ENCODE measurements around the gene INIP.

INIP gene

GRCh38 chr9:112731971-112732370, 14.1 kb upstream of the INIP start:
- no peaks in the 10 kb centered on the region for H4K20me1 ChIP-seq (ENCODE audit: insufficient read depth, low read length, poor library complexity, severe bottlenecking)
- H2AFZ ChIP-seq (ENCODE audit: low read length) = no peak overlapping the region
- H3K4me2 ChIP-seq (ENCODE audit: low read depth, low read length, poor library complexity, severe bottlenecking) = no peak overlapping the region
- no peaks in the 10 kb centered on the region for H3K27me3 ChIP-seq (ENCODE audit: insufficient read depth, low read length, poor library complexity, severe bottlenecking)
- no peaks in the 10 kb centered on the region for H3K36me3 ChIP-seq (ENCODE audit: insufficient read depth, low read length)
- no peaks in the 10 kb centered on the region for H3K4me1 ChIP-seq (ENCODE audit: insufficient read depth, low read length, poor library complexity, severe bottlenecking)
- no peak overlapping the region for H3K9ac ChIP-seq (ENCODE audit: low read depth, low read length, poor library complexity, severe bottlenecking)
- TF ChIP-seq CTCF (conservative IDR thresholded peaks at IDR 0.05; ENCODE audit: low read length) = no peak
- no peaks in the 10 kb centered on the region for H3K79me2 ChIP-seq (ENCODE audit: insufficient read depth, low read length)
- no peaks in the 10 kb centered on the region for H3F3A ChIP-seq (ENCODE audit: low read depth)
- no peaks in the 10 kb centered on the region for H3K9me3 ChIP-seq (ENCODE audit: insufficient read depth, low read depth, low read length)
- no peak overlapping the region for H3K4me3 ChIP-seq (ENCODE audit: low read length, poor library complexity, severe bottlenecking)
- H3K9me2 ChIP-seq (replicated peaks; ENCODE audit: low read depth, low read length) = no peaks in the 10 kb centered on the region

- no peaks in the 10 kb centered on the region for H3K9me3 ChIP-seq (ENCODE audit: insufficient read depth, low read depth, low read length)
- H3K4me1 ChIP-seq (ENCODE audit: insufficient read depth, low read length, poor library complexity, severe bottlenecking) = no peaks in the 10 kb centered on the region
- no peaks in the 10 kb centered on the region for H4K20me1 ChIP-seq (ENCODE audit: insufficient read depth, low read length, poor library complexity, severe bottlenecking)
- H3K4me3 ChIP-seq (ENCODE audit: low read length, poor library complexity, severe bottlenecking) = no peak overlapping the region
- no peaks in the 10 kb centered on the region for H3F3A ChIP-seq (ENCODE audit: low read depth)
- H3K79me2 ChIP-seq (ENCODE audit: insufficient read depth, low read length) = no peaks in the 10 kb centered on the region
- TF ChIP-seq CTCF (conservative IDR thresholded peaks at IDR 0.05; ENCODE audit: low read length) (no peak), EZH2phosphoT487 (IDR thresholded peaks at IDR 0.05; ENCODE audit: borderline replicate concordance) (no peak)
- no peak overlapping the region for H3K4me2 ChIP-seq (ENCODE audit: low read depth, low read length, poor library complexity, severe bottlenecking)
- H3K9me2 ChIP-seq (replicated peaks; ENCODE audit: low read depth, low read length) = no peaks in the 10 kb centered on the region
- no peak overlapping the region for H2AFZ ChIP-seq (ENCODE audit: low read length)
- no peak overlapping the region for H3K9ac ChIP-seq (ENCODE audit: low read depth, low read length, poor library complexity, severe bottlenecking)
- H3K27me3 ChIP-seq (ENCODE audit: insufficient read depth, low read length, poor library complexity, severe bottlenecking) = no peaks in the 10 kb centered on the region
- H3K36me3 ChIP-seq (ENCODE audit: insufficient read depth, low read length) = no peaks in the 10 kb centered on the region
Measured at GRCh38 chr9:112728401-112728800, 10.5 kb upstream of the INIP start.

GRCh38 chr9:112726428-112726827, 8.5 kb upstream of the INIP start:
- H3K9ac ChIP-seq (ENCODE audit: low read depth, low read length, poor library complexity, severe bottlenecking) = no peak overlapping the region
- no peaks in the 10 kb centered on the region for H3K79me2 ChIP-seq (ENCODE audit: insufficient read depth, low read length)
- no peaks in the 10 kb centered on the region for H3K27me3 ChIP-seq (ENCODE audit: insufficient read depth, low read length, poor library complexity, severe bottlenecking)
- no peak overlapping the region for H3K4me3 ChIP-seq (ENCODE audit: low read length, poor library complexity, severe bottlenecking)
- no peaks in the 10 kb centered on the region for H3K9me3 ChIP-seq (ENCODE audit: insufficient read depth, low read depth, low read length)
- no peaks in the 10 kb centered on the region for H3K9me2 ChIP-seq (replicated peaks; ENCODE audit: low read depth, low read length)
- H2AFZ ChIP-seq (ENCODE audit: low read length) = no peak overlapping the region
- no peak overlapping the region for H3K4me2 ChIP-seq (ENCODE audit: low read depth, low read length, poor library complexity, severe bottlenecking)
- H3K36me3 ChIP-seq (ENCODE audit: insufficient read depth, low read length) = no peaks in the 10 kb centered on the region
- no peaks in the 10 kb centered on the region for H3F3A ChIP-seq (ENCODE audit: low read depth)
- no peaks in the 10 kb centered on the region for H4K20me1 ChIP-seq (ENCODE audit: insufficient read depth, low read length, poor library complexity, severe bottlenecking)
- TF ChIP-seq CTCF (conservative IDR thresholded peaks at IDR 0.05; ENCODE audit: low read length) = no peak
- H3K4me1 ChIP-seq (ENCODE audit: insufficient read depth, low read length, poor library complexity, severe bottlenecking) = no peaks in the 10 kb centered on the region
